Upper lobe of left lung (tissue), 6 donors: ENCODE data around the gene PAPPA. TPM values are rescaled to one million over a fixed set of nuclear protein-coding genes. Genes with fewer than 3 reads are reported as not detected.

Source experiments
- ATAC-seq, 2 donors: fragments of 200-7000 bp; cut with Tn5 transposase; one replicate each; pipeline ENCODE4 v1.9.1; 2022; ENCODE audit warnings: mild to moderate bottlenecking in 2 of 2, moderate library complexity in 2 of 2; ENCODE audit not compliant: low FRiP score in 2 of 2
- DNase-seq, 2 donors: peaks; one replicate each; pipeline ENCODE4 v3.0.0-alpha.2; 2019 to 2020
- H3K27ac ChIP-seq, 4 donors: fragments of 200-600 bp; sonication (generic); one replicate each; pipeline ENCODE4 v1.5.1; 2016 to 2019
- H3K27me3 ChIP-seq, 4 donors: fragments of 200-600 bp; sonication (generic); one replicate each; pipeline ENCODE4 v1.5.1; 2017 to 2019
- H3K36me3 ChIP-seq, 4 donors: fragments of 200-600 bp; sonication (generic); one replicate each; pipeline ENCODE4 v1.5.1; 2016 to 2019
- H3K4me1 ChIP-seq, 4 donors: fragments of 200-600 bp; sonication (generic); one replicate each; pipeline ENCODE4 v1.5.1; 2018 to 2019
- H3K4me3 ChIP-seq, 4 donors: fragments of 200-600 bp; sonication (generic); one replicate each; pipeline ENCODE4 v1.5.1; 2017 to 2019; ENCODE audit warnings: mild to moderate bottlenecking in 2 of 4, moderate library complexity in 1 of 4
- H3K9me3 ChIP-seq, 4 donors: fragments of 200-600 bp; sonication (generic); one replicate each; pipeline ENCODE4 v1.5.1; 2018 to 2019
- CTCF ChIP-seq, 6 experiments: fragments of 450-650 bp in 4 of 6; fragments of 200-600 bp in 2 of 6; sonication (generic) in 2 of 6; IDR thresholded peaks; one replicate each; pipeline ENCODE4 v1.5.1; 2016 to 2019; ENCODE audit warnings: antibody characterized with exemption in 6 of 6
- EP300 ChIP-seq, 4 donors: sonication (generic); formaldehyde crosslinking; IDR thresholded peaks; one replicate each; pipeline ENCODE4 v1.5.1; 2017; ENCODE audit warnings: antibody characterized with exemption in 4 of 4, control low read depth in 2 of 4
- POLR2A ChIP-seq, 4 donors: fragments of 450-650 bp; IDR thresholded peaks; one replicate each; pipeline ENCODE4 v1.5.1; 2016 to 2017; ENCODE audit warnings: antibody characterized with exemption in 4 of 4, mild to moderate bottlenecking in 2 of 4
- POLR2AphosphoS5 ChIP-seq, 2 donors: sonication (generic); formaldehyde crosslinking; IDR thresholded peaks; one replicate each; pipeline ENCODE4 v1.5.1; 2017; ENCODE audit warnings: antibody characterized with exemption in 2 of 2
- WGBS, 2 donors: methylation state at CpG; one replicate each; pipeline ENCODE4 v1.1.5; 2017 to 2018; 5-methylcytosine and 5-hydroxymethylcytosine counted together
- total RNA-seq, 6 donors: library from RNA; depleted of rRNA in 4 of 6; stranded (reverse); fragments of >200 nt in 4 of 6; gene quantifications; one replicate each; pipeline versions ENCODE4 v1.1.0 to v1.2.1, GENCODE V29; 2016 to 2021
- donor health status: DM: no; HTN: no; CAD: no; lungs with moderate emphysema.
- donor health status: DM: no; HTN: yes; CAD: no; lungs with severe emphysema.

Gene PAPPA
- total RNA-seq, 6 donors from 2014 or later, result 0.46 to 2.9 (median 1.1) TPM

- WGBS, 2 donors, result 81 to 100% methylated on average over 1 of the region's 1 CpG
- DNase-seq, result no peak
- TF ChIP-seq POLR2A (IDR thresholded peaks at IDR 0.05) (no peak), EP300 (IDR thresholded peaks at IDR 0.05) (no peak), POLR2AphosphoS5 (IDR thresholded peaks at IDR 0.05) (no peak), CTCF (IDR thresholded peaks at IDR 0.05) (no peak)
- ATAC-seq, result no peak
- Histone ChIP-seq H3K27me3 (no peaks in the 10 kb centered on the region), H3K36me3 (no peaks in the 10 kb centered on the region), H3K4me3 (no peak overlapping the region), H3K27ac (no peak overlapping the region), H3K9me3 (no peaks in the 10 kb centered on the region), H3K4me1 (no peaks in the 10 kb centered on the region)
Observed at GRCh38 chr9:116209414-116210116, 56.0 kb downstream of the PAPPA start.

- H3K9me3 ChIP-seq, result no peaks in the 10 kb centered on the region
- DNase-seq (no peak), ATAC-seq (no peak)
- WGBS, 2 donors, result 44 to 55% methylated on average over 2 of the region's 2 CpGs
- H3K4me1 ChIP-seq, result no peaks in the 10 kb centered on the region
- H3K27ac ChIP-seq, result no peak overlapping the region
- no peak overlapping the region for H3K4me3 ChIP-seq
- TF ChIP-seq CTCF (IDR thresholded peaks at IDR 0.05) (no peak), POLR2AphosphoS5 (IDR thresholded peaks at IDR 0.05) (no peak), EP300 (IDR thresholded peaks at IDR 0.05) (no peak), POLR2A (IDR thresholded peaks at IDR 0.05) (no peak)
- no peaks in the 10 kb centered on the region for H3K27me3 ChIP-seq
- H3K36me3 ChIP-seq, result no peaks in the 10 kb centered on the region
Observed at GRCh38 chr9:116212986-116213692, 59.5 kb downstream of the PAPPA start.

GRCh38 chr9:116213693-116214047 lies 60.1 kb downstream of the PAPPA start:
- H3K27ac ChIP-seq, result no peak overlapping the region
- DNase-seq, result no peak
- no peaks in the 10 kb centered on the region for H3K4me1 ChIP-seq
- no peak for TF ChIP-seq EP300 (IDR thresholded peaks at IDR 0.05)
- TF ChIP-seq POLR2A (IDR thresholded peaks at IDR 0.05), result no peak
- no peak for TF ChIP-seq CTCF (IDR thresholded peaks at IDR 0.05)
- no peak for TF ChIP-seq POLR2AphosphoS5 (IDR thresholded peaks at IDR 0.05)
- no peaks in the 10 kb centered on the region for H3K9me3 ChIP-seq
- WGBS, 2 donors, result 36 to 37% methylated on average over 3 of the region's 3 CpGs
- H3K36me3 ChIP-seq, result no peaks in the 10 kb centered on the region
- H3K4me3 ChIP-seq, result no peak overlapping the region
- no peak for ATAC-seq
- H3K27me3 ChIP-seq, result no peaks in the 10 kb centered on the region

- no peaks in the 10 kb centered on the region for H3K27me3 ChIP-seq
- no peak for ATAC-seq
- no peaks in the 10 kb centered on the region for H3K36me3 ChIP-seq
- DNase-seq, result no peak
- 9 to 56% methylated on average over 1 of the region's 1 CpG for WGBS, 2 donors
- no peak overlapping the region for H3K4me3 ChIP-seq
- H3K9me3 ChIP-seq, result no peaks in the 10 kb centered on the region
- TF ChIP-seq POLR2AphosphoS5 (IDR thresholded peaks at IDR 0.05) (no peak), CTCF (IDR thresholded peaks at IDR 0.05) (no peak), POLR2A (IDR thresholded peaks at IDR 0.05) (no peak)
- H3K4me1 ChIP-seq, result no peaks in the 10 kb centered on the region
- H3K27ac ChIP-seq, result no peak overlapping the region
Observed at GRCh38 chr9:116218399-116218798, 64.8 kb downstream of the PAPPA start.
